ENCODE data around the gene NUDT10. TPM values are rescaled to one million over a fixed set of nuclear protein-coding genes. Genes with fewer than 3 reads are reported as not detected.

The NUDT10 gene
- total RNA-seq, 1 donor from 2014 or later: 0.31 TPM

DNA sequence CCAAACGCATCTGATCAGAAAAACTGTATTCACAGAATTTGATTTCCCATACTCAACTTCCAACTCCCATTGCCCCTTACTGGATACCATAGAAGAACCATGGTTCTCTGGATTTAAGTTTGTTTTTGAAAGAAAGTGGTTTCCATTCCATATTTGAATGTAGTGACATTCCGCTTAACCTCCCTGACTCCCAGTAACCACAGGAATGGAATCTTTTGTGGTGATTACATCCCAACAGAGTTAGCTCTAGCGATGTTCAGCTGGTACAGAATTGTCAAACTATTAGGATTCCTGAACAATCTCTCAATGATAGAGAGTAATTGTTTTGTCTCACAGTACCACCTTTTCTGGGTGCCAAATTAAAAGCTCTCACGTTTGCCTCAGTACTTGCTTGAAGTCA is 1.7 kb downstream of the NUDT10 start:
- Mint-ChIP-seq H3K4me3 (no peak overlapping the region), H3K4me1 (peaks cover 9% of the 10 kb centered on the region), H3K27ac (no peak overlapping the region), H3K36me3 (ENCODE audit: low read depth) (no peaks in the 10 kb centered on the region), H3K9me3 (no peaks in the 10 kb centered on the region), H3K27me3 (peaks cover 1% of the 10 kb centered on the region)
- intact Hi-C loops (cut with micrococcal nuclease): loop anchor here (5.0 to 10.0 kb wide), 2 partner anchors 63 to 931 kb away; no protein-coding TSS in a partner anchor
- POLR2A ChIA-PET: no interaction called here
- DNase-seq (no peak), ATAC-seq (ENCODE audit: low read depth) (no peak)
- CTCF ChIA-PET: interaction anchor here (3.2 to 6.7 kb wide), 2 partner anchors 87 to 126 kb away, joined by 21 to 67 read pairs; no protein-coding TSS in a partner anchor
- TF ChIP-seq, protein P1, sequence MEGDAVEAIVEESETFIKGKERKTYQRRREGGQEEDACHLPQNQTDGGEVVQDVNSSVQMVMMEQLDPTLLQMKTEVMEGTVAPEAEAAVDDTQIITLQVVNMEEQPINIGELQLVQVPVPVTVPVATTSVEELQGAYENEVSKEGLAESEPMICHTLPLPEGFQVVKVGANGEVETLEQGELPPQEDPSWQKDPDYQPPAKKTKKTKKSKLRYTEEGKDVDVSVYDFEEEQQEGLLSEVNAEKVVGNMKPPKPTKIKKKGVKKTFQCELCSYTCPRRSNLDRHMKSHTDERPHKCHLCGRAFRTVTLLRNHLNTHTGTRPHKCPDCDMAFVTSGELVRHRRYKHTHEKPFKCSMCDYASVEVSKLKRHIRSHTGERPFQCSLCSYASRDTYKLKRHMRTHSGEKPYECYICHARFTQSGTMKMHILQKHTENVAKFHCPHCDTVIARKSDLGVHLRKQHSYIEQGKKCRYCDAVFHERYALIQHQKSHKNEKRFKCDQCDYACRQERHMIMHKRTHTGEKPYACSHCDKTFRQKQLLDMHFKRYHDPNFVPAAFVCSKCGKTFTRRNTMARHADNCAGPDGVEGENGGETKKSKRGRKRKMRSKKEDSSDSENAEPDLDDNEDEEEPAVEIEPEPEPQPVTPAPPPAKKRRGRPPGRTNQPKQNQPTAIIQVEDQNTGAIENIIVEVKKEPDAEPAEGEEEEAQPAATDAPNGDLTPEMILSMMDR (IDR thresholded peaks at IDR 0.05): no peak

DNA sequence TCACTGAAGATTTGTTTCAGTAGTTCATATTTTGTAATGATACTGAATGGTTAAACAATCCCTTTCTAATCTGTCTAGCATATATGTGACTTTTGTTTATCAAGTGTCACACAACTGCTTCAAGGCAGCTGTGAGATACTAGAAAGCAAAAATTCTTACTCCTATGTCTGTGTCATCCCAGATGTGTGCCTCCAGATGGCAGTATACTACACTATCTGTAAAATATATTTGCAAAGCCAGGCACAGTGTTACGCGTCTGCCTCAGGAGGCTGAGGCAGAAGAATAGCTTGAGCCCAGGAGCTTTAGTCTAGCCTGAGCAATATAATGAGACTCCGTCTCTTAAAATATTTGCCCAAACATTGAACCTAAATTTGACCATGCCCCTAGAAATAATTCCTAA is 4.0 kb downstream of the NUDT10 start:
- H3K4me1 Mint-ChIP-seq: peaks cover 9% of the 10 kb centered on the region
- H3K27ac Mint-ChIP-seq: no peak overlapping the region
- no peak overlapping the region for H3K4me3 Mint-ChIP-seq
- CTCF ChIA-PET: interaction anchor here (0.6 to 6.7 kb wide), 10 partner anchors 9 to 524 kb away, joined by 3 to 67 read pairs (median 4); no protein-coding TSS in a partner anchor
- ATAC-seq (ENCODE audit: low read depth): peak; percentile 71
- H3K9me3 Mint-ChIP-seq: no peaks in the 10 kb centered on the region
- TF ChIP-seq, protein P1 (IDR thresholded peaks at IDR 0.05): no peak
- H3K36me3 Mint-ChIP-seq (ENCODE audit: low read depth): no peaks in the 10 kb centered on the region
- intact Hi-C loops (cut with micrococcal nuclease): loop anchor here (1.0 to 10.0 kb wide), 3 partner anchors 84 to 928 kb away; no protein-coding TSS in a partner anchor
- peaks cover 1% of the 10 kb centered on the region for H3K27me3 Mint-ChIP-seq
- POLR2A ChIA-PET: no interaction called here
- DNase-seq: no peak

DNA sequence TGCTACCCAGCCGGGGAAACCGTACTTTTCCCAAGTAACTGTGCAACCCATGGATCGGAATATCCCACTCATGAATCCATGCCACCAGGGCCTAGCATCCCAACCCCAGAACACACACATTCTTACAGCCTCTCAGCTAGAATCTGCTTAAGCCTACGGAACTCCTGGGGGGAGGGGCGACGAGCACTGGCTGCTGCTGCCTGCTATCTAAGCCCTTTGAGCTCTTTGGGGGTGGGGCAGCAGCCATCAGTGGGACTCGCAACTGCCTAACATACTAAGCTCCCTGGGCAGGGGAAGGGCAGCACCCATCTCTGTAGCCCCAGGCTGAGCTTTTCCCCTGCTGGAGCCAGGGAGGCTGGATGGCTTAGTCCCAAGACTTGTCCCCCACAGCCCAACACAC is 28.6 kb downstream of the NUDT10 start:
- H3K4me3 Mint-ChIP-seq: no peak overlapping the region
- H3K27ac Mint-ChIP-seq: no peak overlapping the region
- no peaks in the 10 kb centered on the region for H3K4me1 Mint-ChIP-seq
- no peak for DNase-seq
- TF ChIP-seq, protein P1 (IDR thresholded peaks at IDR 0.05): no peak
- no peak for ATAC-seq (ENCODE audit: low read depth)
- intact Hi-C loops (cut with micrococcal nuclease): no loop called here
- POLR2A ChIA-PET: no interaction called here
- H3K27me3 Mint-ChIP-seq: no peaks in the 10 kb centered on the region
- H3K36me3 Mint-ChIP-seq (ENCODE audit: low read depth): peaks cover 12% of the 10 kb centered on the region
- H3K9me3 Mint-ChIP-seq: peaks cover 10% of the 10 kb centered on the region
- CTCF ChIA-PET: no interaction called here

GRCh38 chrX:51376672-51377071 is 44.0 kb downstream of the NUDT10 start:
- DNase-seq: no peak
- intact Hi-C loops (cut with micrococcal nuclease): no loop called here
- POLR2A ChIA-PET: no interaction called here
- Mint-ChIP-seq H3K27me3 (no peaks in the 10 kb centered on the region), H3K27ac (no peak overlapping the region), H3K9me3 (no peaks in the 10 kb centered on the region), H3K36me3 (ENCODE audit: low read depth) (peaks cover 2% of the 10 kb centered on the region), H3K4me3 (no peak overlapping the region), H3K4me1 (no peaks in the 10 kb centered on the region)
- CTCF ChIA-PET: no interaction called here
- ATAC-seq (ENCODE audit: low read depth): no peak
- TF ChIP-seq, protein P1 (IDR thresholded peaks at IDR 0.05): no peak

Other genes with a start within 250 kb of the NUDT10 start
- gene NUDT11, start 163.8 kb downstream of the NUDT10 start, total RNA-seq: 0.29 TPM in 1 of 2 replicates, not detected in the other

Measured in activated B cell treated with CpG ODN at 0.5 μM for 24 hours (primary cell).